NOMO-1 (cell line): ENCODE measurements around the gene DNAJC27.
"Not testable (repeated sequence)": the region's sequence is repeated elsewhere in the genome, so short reads cannot be mapped to it uniquely, and the experiment has no call there.

Source experiments
- DNase-seq, 2 experiments: peaks; one replicate each; lab custom pipeline; 2025; ENCODE audit not compliant: unreplicated experiment in 2 of 2; lab: John Stamatoyannopoulos, UW

The DNAJC27 gene

GRCh38 chr2:24971536-24972314 lies at the start of gene DNAJC27:
Gene DNAJC27 (minus strand): TSS chr2:24971955. CDS start chr2:24971904, 51 bp downstream.
- DNase-seq = peak; percentile 97 to 98

GRCh38 chr2:25018681-25019080 lies 46.9 kb upstream of the DNAJC27 start:
- DNase-seq = no peak

- DNase-seq = no peak
These were observed 42.9 kb upstream of the DNAJC27 start for GRCh38 chr2:25014631-25015030.

DNA sequence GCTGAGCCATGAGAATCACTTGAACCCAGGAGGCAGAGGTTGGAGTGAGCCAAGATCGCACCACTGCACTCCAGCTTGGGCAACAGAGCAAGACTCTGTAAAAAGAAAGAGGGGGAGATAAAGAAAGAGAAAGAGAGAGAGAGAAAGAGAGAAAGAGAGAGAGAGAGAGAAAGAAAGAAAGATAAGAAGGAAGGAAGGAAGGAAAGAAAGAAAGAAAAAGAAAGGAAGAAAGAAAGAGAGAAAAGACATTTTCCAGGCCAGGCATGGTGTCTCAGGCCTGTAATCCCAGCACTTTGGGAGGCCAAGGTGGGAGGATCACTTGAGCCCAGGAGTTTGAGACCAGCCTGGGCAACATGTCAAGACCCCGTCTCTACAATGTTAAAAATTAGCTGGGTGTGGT lies 39.6 kb upstream of the DNAJC27 start:
- not testable (repeated sequence) for DNase-seq

- peak; percentile 38 to 84 for DNase-seq
These were observed 38.2 kb upstream of the DNAJC27 start for GRCh38 chr2:25009954-25010353.

- no peak for DNase-seq
These were observed 30.3 kb upstream of the DNAJC27 start for GRCh38 chr2:25002066-25002465.

GRCh38 chr2:25001325-25001637 lies 29.5 kb upstream of the DNAJC27 start:
- no peak for DNase-seq

DNA sequence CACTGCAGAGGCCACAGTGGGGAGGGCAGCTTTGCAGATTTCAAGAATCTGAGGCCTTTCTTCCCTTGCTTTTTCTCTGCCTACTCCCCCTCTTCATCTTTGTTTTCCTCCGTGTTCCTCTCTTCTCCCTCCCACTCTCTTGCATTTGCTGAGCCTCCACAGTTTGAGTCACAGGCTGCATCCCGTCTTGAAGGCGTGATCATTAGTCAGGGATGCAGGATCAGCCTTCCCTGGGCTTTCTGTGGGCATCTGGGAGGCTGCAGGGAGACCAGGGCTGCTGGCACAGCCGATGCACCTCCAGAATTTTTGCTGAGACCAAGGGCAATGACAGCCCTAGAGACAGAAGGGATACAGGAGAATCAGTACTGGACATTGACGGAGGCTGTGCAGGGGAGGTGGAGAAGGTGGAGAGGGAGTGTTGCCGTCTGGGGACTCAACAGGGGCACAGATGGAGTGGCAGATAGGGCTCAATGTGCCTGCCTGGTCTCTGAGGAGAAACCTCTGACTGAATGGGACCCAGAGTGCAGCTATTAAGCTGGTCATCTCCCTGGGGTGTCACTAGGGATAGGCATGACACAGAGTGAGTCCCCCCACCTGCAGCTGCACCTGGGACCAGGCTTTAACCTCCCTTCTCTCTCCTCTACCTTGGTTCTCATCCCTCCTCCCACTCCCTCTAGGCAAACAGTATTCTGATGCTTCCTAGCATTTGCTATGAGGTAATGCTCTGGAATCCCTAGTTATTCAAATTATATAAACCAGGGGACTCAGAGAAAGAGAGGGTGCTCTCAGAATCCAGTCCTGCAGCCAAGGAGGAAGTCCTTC lies 29.0 kb upstream of the DNAJC27 start:
- DNase-seq = no peak

DNA sequence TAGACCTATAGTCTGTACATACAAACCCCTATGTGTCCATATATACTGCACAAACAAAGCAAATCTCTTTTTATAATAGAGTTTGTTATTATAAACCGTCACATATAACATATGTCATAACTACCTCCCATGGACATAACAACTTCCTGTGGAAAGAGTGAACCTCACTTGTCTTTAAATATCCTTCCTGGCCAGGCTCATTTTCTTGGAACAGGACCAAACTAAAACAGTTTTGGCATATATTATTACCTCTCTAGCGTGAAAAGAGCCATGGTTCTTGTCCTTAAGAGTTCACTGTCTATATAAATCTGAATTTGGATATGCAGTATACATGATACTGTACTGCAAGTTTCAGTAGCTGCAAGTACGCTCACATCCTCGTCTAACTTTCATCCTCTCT lies 28.3 kb upstream of the DNAJC27 start:
- DNase-seq = no peak

- not testable (repeated sequence) for DNase-seq
These were observed 27.3 kb upstream of the DNAJC27 start for GRCh38 chr2:24999097-24999496.

DNA sequence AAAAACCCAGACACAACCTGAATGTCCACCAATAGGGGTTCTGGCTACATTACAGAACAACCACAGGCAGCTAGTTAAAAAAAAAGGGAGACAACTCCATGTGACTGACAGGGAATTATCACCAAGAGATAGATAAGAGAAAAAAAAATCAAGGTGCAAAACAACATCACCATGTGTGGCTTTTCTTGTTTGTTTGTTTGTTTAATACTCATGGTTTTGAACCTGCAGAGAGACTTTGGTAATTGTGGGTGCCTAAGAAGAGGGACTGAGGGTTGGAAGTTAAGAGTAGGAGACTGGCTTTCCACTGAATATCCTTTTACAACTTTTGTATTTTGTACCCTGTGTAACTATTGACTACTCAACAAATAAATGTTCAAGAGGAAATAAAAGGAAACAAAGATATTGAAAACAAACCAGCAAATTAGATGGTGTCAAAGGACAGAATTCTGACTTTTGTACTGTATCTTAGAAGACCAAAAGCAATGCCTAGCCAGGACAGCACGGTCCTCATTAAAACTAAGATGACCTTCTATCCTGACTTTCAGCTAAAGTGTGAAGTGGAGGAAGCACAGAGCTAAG lies 22.5 kb upstream of the DNAJC27 start:
- no peak for DNase-seq

- no peak for DNase-seq
These were observed 21.8 kb upstream of the DNAJC27 start for GRCh38 chr2:24993406-24994145.

GRCh38 chr2:24986372-24986771 lies 14.6 kb upstream of the DNAJC27 start:
- DNase-seq = no peak

DNA sequence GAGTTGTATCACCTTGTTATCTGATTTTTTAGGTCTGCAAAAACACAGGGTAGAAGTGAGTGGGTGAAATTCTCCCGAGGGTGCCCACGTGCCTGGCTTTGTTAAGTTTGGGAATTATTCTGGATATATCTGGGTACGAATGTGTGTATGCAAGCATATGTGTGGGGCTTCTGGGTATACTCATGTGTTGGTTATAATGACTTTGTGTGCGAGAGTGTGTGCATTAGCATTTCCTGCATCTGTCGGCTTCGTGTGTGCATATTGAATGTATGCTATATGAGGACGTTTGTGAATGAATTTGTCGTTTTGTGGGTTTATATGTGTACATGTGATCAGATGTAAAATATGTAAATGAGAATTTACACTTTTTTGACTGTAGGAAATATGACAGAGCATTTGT lies 13.8 kb upstream of the DNAJC27 start:
- DNase-seq = no peak

DNA sequence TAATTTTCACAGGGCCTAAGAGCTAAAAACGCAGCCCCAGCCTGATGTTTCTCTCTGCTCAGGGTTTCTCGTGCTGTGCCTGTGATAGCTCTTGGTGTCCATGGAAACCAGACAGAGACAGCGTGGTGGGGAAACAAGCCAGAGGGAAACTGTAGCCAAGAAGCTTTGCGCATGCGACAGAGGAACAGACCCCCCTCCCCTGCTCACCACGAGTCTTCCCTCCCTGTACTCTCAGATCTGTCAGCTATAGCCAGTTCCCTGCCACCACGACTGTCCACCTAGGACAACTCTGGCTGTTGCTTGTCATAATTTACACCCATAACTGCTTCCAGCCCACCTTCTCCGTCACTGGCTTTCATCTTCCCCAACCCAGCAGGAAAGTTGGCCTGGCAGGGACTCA lies 13.2 kb upstream of the DNAJC27 start:
- DNase-seq = no peak

DNA sequence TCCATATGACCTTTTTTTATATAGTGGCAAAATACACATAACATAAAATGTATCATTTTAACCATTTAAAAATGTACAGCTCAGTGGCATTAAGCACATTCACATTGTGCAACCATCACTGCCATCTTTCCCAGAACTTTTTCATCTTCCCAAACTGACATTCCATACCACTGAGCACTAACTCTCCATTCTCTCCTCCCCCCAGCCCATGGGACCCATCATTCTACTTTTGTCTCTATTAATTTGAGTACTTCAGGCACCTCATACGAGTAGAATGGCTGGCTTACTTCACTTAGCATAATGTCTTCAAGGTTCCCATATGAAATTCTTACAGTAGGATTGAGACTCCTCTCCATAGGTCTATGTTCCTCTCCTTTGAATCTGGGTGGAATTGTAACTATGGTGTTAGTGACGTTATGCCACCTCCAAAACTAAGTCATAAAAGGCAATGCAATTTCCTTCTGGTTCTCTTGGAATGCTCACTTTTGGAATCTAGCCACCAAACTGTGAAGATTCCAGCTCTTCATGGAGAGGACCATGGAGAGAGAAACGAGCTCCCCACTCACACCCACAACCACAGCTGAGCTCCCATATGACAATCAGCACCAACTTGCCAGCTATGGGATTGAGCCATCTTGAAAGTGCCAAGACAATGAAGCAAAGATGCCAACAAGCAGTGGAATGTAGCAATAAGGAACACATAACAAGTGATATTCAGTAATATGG lies 9.8 kb upstream of the DNAJC27 start:
- DNase-seq = no peak

- no peak for DNase-seq
These were observed 6.9 kb upstream of the DNAJC27 start for GRCh38 chr2:24978661-24979060.

DNA sequence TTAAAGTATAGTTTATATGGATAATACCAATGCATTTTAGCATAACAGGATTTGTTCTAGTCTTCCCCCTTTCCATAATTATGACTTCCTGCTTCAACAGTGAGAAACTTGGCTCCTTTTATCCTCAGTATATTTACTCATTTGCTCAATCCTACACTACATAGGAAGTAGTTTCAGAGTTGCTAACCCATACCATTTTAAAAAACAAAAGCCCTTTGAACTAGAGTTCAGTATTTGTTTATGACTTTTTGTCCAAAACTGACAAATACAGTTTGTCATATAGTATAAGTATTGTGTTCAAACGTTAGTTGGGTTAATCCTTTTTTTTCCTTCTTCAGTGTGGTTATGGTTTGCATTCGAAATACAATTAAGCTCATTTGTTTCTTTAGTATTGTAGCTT lies 5.9 kb upstream of the DNAJC27 start:
- DNase-seq = no peak

DNA sequence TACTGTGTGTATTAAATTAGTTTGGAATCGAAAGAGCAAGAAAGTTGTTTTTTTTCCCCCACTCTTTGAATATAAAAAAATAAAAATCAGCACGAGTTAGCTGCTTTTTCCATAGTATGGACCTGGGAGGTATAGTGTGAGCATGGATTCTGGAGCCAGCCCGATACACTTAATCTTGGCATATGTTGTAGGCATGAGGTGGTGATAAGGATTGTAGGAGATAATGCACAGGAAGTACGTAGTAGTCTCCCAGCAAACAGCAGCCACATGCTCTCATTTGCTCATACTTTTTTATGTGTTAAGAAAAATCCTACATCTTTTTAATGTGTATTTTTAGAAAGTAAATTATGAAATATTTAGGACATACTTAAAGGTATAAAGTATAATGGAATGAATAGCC lies 2.1 kb upstream of the DNAJC27 start:
- no peak for DNase-seq

DNA sequence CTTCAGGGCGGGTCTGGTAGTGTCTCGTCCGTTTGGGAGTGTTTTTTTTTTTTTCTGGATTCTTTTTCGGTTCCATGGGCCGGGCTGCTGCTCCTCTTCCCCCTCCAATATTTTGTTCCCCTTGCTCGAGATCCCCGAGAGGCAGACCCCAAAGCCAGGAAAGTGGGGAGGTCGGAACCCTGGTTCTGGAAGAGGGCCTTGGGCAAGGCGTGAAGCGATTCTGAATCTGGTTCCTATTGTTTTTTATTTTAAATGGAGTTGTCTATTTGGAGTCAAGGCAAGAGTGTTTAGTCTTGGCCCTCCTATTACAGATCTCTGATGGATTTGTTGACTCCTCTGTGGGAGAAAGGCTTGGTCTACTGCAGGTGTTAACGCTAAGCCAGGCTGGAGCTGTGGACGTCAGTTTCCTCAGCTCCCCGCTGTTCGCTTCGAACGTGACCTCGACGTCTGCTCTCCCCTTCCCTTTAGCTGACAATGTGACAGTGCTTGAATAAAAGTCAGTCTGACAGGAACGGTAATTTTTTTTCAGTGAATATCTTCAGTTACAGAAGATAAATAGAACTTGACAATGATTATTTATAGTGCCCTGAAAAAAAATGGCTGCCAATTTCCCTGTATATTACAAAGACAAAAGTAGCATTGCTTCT lies 683 bp upstream of the DNAJC27 start:
- peak in 1 of 2 experiments; percentile 59 for DNase-seq
